ENCODE measurements around the gene SLC16A3.

DNA sequence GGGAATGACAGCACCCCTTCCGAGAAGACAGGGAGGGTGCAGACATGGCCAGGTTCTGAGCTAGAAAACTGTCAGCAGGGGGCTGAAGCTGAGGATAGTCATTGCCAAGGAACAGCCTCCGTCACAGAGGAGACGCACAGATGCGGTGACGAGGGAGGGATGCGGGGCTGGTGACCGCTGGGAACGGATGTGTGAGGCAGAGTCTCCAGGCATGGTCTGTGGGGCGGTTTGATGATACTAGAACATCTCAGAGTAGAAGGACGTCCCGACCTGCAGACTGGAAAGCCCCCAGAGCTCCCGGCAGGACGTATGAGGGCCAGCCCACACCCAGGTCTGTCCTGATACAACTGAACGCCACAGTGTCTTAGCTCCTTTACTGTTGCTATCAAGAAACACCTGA is 46.5 kb downstream of the SLC16A3 start:
- TF ChIP-seq, protein P1, sequence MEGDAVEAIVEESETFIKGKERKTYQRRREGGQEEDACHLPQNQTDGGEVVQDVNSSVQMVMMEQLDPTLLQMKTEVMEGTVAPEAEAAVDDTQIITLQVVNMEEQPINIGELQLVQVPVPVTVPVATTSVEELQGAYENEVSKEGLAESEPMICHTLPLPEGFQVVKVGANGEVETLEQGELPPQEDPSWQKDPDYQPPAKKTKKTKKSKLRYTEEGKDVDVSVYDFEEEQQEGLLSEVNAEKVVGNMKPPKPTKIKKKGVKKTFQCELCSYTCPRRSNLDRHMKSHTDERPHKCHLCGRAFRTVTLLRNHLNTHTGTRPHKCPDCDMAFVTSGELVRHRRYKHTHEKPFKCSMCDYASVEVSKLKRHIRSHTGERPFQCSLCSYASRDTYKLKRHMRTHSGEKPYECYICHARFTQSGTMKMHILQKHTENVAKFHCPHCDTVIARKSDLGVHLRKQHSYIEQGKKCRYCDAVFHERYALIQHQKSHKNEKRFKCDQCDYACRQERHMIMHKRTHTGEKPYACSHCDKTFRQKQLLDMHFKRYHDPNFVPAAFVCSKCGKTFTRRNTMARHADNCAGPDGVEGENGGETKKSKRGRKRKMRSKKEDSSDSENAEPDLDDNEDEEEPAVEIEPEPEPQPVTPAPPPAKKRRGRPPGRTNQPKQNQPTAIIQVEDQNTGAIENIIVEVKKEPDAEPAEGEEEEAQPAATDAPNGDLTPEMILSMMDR (IDR thresholded peaks at IDR 0.05), result no peak
- no peak for TF ChIP-seq POLR2A (IDR thresholded peaks at IDR 0.05)

Measured in adrenal gland (tissue), 5 donors.